NOMO-1 (cell line): ENCODE results near the gene EMILIN3.

ENCODE experiments used
- DNase-seq, 2 experiments: peaks; one replicate each; lab custom pipeline; 2025; ENCODE audit not compliant: unreplicated experiment in 2 of 2; lab: John Stamatoyannopoulos, UW

The EMILIN3 gene

DNA sequence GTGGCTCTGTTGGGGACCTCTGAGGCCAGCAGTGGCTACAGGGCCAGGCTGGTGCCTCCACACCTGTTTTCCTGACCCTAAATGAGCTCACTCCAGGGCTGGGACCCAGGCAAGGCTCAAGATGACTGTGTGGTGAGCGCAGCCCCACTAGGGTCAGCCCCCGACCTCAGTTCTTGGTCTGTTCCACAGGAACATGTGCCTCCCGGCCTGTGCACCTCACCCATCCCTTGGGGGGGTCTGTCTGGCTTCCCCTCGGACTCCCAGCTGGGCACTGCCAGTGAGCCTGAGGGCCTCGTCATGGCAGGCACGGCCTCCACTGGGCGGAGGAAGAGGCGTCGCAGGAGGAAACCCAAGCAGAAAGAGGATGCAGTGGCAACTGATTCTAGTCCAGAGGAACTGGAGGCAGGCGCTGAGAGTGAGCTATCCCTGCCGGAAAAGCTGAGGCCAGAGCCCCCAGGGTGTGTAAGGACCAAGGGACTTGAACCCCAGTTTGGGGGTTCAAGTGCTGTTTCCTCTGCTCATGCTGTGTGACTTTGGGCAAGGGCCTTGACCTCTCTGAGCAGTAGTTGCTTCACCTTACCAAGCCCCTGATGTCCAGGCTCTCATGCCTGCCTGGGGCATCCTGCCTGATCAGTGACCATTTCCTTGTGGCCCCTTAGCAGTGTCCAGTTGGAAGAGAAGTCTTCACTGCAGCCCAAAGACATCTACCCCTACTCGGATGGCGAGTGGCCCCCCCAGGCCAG lies 18.0 kb downstream of the EMILIN3 start:
- DNase-seq = no peak

DNA sequence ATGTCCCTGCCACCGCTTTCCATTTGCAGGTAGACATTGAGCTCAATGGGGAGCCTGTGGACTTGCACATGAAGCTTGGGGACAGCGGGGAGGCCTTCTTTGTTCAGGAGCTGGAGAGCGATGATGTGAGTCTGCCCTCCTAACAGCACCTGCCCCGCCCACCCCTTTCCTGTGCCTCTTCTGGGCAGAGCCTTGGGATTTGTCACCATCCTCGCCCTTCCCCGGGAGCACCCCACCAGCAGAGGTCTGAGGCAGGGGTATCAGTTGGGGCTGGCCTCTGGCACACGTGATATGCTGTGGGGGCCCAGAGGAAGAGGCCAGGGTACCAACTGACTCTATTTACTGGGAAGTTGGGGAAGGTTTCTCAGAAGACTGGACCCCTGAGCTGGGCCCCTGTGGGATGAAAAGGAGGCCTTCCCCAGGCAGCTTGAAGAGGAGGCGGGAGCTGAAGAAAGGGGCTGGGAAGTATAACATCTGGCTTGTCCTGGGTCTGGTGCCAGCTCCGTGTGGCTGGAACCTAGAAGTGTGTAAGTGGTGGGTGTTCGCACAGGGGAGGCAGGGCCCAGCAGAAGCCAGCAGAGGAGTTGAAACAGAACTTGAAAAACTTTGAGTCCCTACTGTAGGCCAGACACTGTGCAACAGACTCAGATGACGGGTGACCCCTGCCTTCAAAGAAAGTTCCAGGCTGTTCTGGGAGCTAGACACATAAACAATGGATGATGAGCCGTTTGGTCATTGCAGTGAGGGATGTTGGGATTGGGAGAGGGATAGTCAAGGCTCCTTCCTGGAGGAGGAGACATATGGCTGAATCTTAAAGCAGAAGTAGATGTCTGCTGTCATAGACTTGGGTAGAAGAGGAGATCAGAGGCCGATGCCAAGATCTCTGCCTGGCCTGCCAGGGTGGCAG lies 18.8 kb downstream of the EMILIN3 start:
- no peak for DNase-seq

DNA sequence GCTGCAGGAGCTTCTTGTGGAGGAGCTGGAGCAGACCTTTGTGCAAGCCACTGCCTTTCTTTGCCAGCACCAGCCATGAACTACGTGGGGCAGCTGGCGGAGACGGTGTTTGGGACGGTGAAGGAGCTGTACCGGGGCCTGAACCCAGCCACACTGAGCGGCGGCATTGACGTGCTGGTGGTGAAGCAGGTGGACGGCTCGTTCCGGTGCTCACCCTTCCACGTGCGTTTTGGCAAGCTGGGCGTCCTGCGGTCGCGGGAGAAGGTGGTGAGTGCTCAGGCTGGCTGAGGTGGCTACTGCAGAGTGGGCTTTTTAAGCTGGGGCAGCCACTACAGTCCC lies 20.9 kb downstream of the EMILIN3 start:
- no peak for DNase-seq

DNA sequence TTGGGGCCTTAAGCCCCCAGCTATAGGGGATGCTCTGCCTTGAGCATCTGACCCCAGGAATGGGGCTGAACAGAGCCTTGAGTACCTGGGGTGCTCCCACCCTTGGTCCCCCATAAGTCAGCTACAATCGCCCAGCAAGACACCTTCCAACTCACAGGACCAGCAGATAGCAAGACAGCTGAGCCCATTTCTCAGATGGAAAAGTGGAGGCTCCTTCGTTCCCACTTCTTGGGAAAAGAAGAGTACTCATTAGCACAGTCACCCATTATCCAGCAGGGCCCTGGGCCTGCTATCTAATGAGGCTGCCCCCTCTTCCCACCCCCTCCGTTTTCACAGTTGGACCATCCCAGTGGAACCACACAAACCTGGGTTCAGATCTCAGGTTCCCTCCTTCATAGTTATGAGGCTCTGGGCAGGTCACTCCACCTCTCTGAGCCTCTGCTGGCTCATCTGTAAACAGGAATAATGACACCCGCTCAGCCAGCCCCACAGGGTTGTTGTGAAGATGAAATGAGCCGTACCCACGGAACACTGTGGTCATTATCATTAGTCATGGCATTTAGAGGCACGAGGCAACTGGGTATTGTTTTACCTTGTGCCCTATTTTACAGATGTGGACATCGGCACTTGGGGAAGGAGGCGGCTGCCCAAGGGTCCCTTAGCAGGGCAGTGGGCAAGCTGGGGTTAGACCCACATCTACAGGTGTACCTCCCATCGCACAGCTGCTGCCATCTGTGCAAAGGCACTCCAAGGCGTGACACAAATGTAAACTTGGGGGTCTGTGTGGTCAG lies 21.5 kb downstream of the EMILIN3 start:
- DNase-seq = no peak

DNA sequence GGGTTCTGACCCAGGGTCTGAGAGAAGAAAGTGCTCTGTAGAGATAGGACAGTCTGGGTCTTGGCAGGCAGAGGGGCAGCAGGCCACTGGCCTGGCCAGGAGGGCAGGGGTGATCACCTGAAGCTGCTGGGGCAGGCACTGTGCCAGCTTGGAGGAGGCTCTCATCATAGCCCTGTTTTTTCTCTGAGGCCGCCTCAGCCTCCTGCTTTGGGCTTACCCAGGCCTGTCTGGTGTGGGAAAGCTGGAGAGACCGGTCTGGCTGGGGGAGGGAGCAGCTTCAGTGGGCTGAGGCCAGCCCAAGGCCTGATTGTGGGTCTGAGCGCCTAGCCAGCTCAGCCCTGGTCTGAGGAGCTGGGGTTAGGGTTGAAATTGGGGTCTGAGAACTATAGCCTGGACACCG lies 22.1 kb downstream of the EMILIN3 start:
- DNase-seq = no peak

DNA sequence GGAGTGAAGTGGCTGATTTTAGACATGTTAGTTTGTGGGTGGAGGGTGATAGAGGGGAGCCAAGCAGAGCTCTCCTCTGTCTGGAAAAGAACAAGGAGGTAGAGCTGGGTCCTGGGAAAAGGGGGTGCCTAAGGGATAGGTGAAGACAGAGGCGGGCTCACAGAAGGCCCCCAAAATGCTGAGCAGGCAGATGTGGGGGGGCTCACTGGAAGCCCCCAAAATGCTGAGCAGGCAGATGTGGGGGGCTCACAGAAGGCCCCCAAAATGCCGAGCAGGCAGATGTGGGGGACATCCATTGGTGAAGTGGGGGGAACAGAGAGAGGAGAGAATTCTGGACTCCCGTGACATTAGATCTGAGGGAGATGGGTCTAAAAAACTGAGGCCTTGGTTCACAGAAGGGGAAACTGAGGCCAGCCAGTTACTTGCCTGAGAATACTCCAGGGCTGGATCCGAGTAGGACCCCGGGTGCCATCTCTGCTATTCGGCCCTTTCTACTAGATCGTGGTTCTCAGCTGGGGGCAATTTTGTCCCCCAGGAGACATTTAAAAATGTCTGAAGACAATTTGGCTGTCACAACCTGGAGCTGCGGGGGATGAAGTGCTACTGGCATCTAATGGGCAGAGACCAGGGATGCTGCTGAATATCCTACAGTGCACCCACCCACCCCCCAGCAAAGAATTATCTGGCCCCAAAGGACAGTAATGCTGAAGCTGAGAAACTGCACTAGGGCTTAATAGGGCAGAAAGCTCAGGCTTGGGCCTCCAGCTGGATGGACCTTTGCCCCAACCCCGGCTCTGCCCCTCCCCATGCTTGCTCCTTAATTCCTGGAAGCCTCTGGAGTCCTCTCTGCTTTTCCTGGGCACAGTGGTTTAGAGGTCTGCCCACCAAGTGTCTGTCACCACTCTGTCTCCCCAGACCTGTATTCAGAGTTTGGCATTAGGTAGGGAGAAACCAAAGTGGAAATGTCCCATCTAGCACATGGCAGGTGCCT lies 23.8 kb downstream of the EMILIN3 start:
- DNase-seq = no peak

DNA sequence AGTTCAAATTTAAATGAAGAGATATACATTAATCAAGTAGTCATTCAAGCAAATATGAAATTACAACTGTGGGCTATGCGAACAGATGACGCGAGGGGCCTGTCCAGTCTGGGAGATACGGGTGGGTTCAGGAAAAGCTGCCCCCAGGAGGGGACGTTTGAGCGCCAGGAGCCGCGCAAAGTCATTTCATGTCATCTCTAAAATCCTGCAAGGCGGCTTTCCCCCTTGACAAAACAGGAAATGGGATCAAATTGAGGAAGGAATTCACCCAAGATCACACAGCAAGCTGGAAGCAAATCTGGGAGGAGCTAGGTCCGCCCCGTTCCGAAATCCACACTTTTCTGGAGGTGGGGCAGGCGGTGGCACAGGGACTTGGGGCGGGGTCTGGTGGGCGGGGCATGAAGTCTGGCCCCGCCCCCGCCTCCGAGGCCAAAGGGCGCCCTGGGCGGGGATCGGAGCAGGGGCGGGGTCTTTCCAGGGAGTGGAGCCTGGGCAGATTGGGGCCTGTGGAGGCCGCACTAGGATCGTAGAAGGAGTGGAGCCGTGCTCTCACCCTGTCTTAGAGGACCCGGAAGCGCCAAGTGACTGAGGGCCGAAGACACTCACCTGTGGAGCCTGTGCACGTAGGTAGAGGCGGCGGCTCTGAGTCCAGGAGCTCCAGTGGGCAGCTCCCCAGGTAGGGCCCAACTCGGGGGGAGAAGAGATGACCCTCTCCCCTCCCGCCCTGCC lies 26.1 kb downstream of the EMILIN3 start, which contains the start of gene LPIN3:
LPIN3 (plus strand) TSS at position 495 of the 729 bp plus-strand sequence. CDS start 4,983 bp downstream, outside the sequence.
- DNase-seq = peak; percentile 32 to 40

DNA sequence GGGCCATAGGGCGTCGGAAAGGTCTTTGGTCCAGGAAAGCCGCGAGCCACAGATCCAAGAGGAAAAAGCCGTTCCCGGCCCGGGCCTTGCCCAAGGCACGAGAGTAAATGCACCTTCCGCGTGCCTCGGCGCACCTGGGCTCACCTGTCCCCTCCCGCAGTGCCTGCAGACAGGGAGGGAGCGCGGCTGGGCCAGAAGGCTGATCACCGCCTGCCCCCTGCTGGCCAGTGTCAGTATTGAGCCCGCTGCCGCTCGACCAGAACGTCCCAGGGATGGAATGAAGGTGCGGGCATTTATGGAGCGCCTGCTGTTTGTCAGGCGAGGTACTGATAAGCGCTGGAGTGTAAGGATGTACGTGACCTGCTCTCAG lies 26.7 kb downstream of the EMILIN3 start:
- peak; percentile 62 to 70 for DNase-seq

DNA sequence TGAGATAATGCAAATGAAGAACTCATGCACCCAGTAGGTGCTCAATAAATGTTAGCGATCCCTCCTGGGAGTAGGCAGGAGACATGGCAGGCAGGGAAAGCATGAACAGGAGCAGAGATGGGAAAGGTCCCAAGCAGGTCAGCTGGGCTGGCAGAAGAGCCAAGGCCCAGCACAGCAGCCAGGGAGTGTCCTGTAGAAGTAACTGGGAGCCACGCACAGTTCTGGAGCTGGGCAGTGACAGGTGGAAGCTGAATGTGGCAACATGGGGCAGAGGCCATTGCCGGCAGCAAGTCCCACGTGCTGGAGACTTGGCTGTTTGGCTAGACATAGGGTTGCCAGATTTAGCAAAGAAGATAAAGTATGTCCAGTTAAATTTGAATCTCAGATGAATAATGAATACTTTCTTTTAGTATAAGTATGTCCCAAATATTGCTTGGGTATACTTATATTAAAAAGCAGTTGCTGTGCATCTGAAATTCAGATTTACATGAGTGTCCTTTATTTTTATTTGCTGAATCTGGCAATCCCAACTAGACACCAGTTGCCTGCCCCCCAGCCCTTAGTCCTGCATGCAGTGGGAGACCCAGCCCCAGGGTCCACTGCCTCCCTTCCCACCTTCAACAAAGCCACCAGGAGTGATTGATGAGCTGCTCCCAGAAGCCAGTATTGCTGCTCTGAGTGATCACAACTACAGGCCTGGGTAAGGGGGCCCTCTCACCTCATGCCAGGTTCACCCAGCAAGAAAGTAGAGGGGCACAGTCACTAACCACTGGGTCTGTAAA lies 29.7 kb downstream of the EMILIN3 start:
- DNase-seq = no peak

DNA sequence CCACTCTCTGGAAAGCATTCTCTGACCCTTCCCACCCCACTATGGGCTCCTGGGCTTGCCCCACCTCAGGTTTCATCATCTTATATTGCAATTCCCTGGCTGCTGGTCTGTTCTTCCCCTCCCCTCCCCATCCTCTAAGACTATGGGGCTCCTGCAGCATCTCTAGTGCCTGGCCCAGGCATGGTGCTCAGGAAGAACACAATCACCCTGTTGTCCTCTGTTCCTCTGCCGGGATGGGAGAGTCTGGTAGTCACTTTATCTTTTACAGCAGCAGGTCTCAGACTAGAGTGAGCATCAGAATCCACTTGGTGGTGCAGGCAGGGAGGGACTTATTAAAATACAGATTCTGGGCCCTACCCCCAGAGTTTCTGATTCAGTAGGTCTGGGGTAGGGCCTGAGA lies 31.0 kb downstream of the EMILIN3 start:
- DNase-seq = no peak

DNA sequence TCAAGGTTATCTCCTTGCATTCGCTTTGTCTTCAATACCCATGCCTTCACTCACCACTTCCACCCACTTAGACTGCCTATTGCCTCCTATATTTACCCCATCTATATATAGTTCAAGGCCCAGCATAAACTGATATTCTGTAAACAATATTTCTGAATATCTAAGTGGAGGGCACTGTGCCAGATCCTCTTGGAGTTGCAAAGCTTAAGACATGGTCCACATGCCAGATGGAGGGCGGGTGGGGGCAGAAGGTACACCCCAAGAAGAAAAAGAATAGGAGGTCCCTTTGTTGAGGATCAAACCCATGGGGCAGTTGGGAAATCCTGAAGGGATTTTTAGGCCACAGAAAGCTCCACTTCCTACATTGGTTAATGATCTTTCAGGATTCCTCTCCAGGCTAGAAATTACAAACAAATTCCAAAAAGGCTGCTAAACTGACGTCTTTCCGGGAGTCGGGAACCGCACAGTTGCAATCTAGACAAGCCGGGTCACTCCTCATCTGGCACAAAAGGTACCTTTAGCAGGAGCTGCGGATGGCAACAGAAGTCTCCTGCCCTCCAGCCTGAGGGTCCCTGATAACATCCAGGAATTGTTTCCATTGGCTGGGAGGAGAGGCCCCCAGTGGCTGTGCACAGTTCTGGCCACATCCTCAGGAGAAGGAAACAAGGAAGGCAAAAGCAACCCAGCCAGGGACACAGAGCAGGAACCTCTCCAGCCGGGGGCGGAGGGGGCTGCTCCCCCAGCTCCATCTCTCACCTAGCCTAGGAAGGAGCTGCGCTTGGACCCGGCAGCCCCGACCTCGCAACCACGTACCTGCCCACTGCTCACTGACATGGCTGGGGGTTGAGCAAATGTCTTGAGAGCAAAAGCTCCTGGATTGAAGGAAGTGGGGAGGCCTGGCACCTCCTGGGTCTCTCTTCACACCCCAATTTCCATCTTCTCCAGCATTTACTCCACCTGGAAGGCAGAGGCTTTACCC lies 31.9 kb downstream of the EMILIN3 start:
- no peak for DNase-seq

DNA sequence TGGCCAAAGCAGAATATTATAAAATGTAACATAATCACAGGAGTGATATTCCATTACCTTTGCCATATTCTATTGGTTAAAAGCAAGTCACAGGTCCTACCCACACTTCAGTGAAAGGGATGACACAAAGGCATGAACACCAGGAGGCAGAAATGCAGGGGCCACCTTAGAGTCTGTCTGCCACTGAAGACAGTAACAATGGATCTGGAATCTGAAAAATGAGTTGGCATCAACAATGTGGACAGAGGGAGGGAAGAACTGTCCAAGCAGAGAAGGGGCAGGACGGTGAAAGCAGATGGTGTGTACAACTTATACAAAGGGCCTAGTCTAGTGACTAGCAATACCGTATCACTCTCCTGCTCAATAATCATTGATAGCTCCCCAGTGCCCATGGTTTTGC lies 32.6 kb downstream of the EMILIN3 start:
- DNase-seq = no peak

DNA sequence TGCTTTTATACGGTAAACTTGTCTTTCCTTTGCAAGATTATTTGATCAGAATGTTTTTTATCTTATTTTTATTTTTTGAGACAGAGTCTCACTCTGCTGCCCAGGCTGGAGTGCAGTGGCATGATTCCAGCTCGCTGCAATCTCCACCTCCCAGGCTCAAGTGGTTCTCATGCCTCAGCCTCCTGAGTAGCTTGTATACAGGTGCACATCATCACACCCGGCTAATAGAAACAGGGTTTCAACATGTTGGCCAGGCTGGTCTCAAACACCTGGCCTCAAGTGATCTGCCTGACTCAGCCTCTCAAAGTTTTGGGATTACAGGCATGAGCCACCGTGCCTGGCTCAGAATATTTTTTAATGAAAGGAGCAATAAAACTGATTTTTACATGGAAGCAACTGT lies 34.9 kb downstream of the EMILIN3 start:
- DNase-seq = no peak

DNA sequence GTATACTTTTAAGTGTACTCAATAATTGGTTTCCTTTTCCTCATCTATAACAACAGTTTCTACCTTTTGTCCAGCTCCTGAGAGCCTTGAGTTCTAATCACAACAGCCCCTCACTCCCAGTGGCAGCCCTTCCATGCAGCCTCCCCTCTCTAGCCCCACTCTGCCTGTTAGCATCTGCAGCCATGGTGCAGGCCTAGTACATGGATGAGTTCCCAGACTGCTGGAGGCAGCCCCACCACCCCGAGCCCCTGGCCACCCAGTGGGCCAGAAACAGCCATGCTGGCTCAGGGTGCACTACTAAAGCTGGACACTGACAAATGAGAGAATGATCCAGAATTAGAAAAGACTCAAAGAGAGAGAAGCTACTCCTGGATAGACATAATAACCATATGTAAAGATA lies 35.7 kb downstream of the EMILIN3 start:
- no peak for DNase-seq

DNA sequence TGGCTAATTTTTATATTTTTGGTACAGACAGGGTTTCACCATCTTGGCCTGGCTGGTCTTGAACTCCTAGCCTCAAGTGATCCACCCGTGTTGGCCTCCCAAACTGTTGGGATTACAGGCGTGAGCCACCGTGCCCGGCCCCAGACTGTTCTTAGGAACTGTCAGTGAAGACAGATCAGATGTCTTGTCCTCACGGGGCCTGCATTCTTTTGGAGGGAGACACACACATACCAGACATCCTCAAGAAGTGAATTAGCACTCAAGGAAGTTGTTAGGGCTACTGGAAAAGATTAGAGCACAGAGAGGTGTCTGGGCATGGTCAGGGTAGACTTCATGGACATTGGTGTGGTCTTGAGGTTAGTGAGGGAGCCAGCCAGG lies 36.3 kb downstream of the EMILIN3 start:
- no peak for DNase-seq

DNA sequence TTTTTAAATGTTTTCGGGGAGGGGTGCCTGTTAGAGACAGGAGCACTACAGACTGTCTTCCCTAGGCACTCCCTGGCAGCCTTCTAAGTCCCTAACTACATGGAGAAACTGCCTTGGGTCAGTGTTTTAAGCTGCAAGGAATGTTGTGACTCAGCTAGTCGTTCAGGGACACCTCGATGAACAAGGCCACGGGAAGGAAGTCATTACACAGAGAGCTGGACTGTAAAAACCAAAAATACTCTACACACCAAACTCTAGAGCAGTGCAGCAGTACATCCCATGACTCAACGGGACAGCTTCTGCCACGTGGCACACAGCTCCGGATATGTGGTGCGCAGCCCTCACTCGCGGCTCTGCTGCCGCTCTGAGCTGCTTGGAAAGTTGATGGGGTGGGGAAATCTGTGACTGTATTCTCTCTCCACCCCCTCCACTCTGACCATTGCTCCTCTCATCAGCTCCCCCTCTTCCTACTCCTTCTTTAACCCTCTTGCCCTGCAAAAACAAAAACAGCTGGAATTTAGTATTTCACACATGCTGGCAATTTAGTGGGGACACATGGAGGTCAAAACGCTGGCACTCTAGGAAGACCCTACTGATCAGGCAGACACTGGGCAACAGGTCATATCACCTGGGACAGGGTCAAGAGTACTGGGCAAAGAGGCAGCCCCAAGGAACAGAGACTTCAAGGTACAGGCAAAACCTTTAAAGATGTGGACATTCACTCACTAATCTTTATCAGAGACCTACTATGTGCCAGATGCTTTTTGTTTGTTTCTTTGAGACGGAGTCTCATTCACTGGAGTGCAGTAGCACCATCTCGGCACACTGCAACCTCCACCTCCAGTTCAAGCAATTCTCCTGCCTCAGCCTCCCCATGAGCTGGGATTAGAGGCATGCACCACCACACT lies 36.9 kb downstream of the EMILIN3 start:
- DNase-seq = peak; percentile 82 to 90

DNA sequence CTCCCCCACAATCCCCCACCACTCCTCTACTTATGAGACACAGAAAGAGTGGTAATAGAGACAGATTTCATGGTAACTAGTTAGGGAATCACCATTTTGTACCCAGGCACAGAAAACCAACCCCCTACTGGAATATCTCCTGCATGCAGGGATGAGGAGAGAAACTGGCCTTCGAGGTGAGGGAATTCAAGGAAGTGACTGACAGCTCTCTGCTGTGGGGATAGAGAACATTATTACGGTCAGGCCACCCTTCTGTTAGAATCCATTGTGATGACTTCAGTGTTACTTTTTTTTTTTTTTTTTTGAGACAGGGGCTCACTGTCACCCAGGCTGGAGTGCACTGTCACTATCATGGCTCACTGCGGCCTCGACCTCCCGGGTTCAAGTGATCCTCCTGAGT lies 39.4 kb downstream of the EMILIN3 start:
- DNase-seq = no peak
